ENCODE measurements around the gene ZNF280B. TPM values are rescaled to one million over a fixed set of nuclear protein-coding genes. Genes with fewer than 3 reads are reported as not detected.

The ZNF280B gene
- total RNA-seq, 3 donors from 2014 or later, result 0.33 to 0.64 (median 0.44) TPM

DNA sequence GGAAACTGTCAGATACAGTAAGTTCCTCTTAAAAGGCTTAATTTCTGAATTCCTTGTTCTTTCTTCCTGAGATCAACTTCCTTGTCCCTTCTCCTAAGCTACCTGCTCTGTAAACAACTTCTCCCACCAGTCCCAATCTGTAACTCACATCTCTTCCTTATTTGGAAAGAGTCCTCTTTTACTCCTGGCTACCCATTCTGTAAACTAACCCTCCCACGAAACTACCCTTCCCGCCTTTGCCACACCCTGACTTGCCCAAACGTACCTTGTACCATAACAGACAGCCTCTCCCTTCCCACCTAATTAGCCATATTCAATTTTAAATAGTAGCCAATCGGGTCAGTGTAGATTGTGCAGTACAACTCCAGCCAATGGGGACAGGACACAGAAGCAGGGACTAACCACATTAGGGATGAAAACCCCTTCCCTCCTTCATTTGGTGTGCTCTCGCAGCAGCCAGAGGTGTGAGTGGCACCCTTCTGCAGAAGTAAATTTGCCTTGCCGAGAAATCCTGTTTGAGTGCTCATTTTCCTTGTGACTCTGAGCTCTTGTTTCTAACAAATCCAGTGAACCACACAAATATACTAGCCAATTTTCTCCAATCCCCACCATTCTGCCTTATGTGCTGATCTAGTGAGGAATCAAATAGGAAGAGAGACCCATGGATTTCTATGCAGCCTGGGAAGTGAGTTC, 49.5 kb downstream of the ZNF280B start:
- no peak overlapping the region for H3K27ac ChIP-seq
- H3K27me3 ChIP-seq, result peaks cover 0 to 13% of the 10 kb centered on the region in 2 donors
- no peak overlapping the region for H3K4me3 ChIP-seq
- intact Hi-C loops (cut with DNase I; ENCODE audit: low total_unique reads), result no loop called here
- DNase-seq (ENCODE audit: low spot score in 2 of 2), result no peak
- TF ChIP-seq, protein P1, sequence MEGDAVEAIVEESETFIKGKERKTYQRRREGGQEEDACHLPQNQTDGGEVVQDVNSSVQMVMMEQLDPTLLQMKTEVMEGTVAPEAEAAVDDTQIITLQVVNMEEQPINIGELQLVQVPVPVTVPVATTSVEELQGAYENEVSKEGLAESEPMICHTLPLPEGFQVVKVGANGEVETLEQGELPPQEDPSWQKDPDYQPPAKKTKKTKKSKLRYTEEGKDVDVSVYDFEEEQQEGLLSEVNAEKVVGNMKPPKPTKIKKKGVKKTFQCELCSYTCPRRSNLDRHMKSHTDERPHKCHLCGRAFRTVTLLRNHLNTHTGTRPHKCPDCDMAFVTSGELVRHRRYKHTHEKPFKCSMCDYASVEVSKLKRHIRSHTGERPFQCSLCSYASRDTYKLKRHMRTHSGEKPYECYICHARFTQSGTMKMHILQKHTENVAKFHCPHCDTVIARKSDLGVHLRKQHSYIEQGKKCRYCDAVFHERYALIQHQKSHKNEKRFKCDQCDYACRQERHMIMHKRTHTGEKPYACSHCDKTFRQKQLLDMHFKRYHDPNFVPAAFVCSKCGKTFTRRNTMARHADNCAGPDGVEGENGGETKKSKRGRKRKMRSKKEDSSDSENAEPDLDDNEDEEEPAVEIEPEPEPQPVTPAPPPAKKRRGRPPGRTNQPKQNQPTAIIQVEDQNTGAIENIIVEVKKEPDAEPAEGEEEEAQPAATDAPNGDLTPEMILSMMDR (IDR thresholded peaks at IDR 0.05), result no peak
- no peak for TF ChIP-seq POLR2AphosphoS5 (IDR thresholded peaks at IDR 0.05)
- TF ChIP-seq POLR2A (IDR thresholded peaks at IDR 0.05), result no peak
- H3K9me3 ChIP-seq, result peaks cover 20 to 26% of the 10 kb centered on the region in 2 donors
- no peaks in the 10 kb centered on the region for H3K36me3 ChIP-seq
- no peaks in the 10 kb centered on the region for H3K4me1 ChIP-seq

DNA sequence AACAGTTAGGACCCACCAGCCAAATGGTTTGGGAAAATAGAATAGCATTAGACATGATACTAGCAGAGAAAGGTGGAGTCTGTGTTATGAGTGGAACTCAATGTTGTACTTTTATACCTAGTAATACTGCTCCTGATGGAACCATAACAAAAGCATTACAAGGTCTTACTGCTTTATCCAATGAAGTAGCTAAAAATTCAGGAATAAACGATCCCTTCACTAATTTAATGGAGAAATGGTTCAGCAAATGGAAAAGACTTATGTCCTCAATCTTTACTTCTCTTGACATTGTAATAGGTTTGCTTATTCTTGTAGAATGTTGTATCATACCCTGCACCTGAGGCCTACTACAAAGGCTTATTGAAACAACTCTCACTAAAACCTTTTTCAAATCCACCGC, 50.2 kb downstream of the ZNF280B start:
- Histone ChIP-seq H3K4me1 (no peaks in the 10 kb centered on the region), H3K27me3 (peaks cover 0 to 7% of the 10 kb centered on the region in 2 donors), H3K9me3 (peaks cover 20 to 26% of the 10 kb centered on the region in 2 donors), H3K36me3 (no peaks in the 10 kb centered on the region), H3K27ac (no peak overlapping the region), H3K4me3 (no peak overlapping the region)
- DNase-seq (ENCODE audit: low spot score in 2 of 2), result no peak
- intact Hi-C loops (cut with DNase I; ENCODE audit: low total_unique reads), result no loop called here
- TF ChIP-seq POLR2A (IDR thresholded peaks at IDR 0.05), result no peak
- TF ChIP-seq, protein P1 (IDR thresholded peaks at IDR 0.05), result no peak

DNA sequence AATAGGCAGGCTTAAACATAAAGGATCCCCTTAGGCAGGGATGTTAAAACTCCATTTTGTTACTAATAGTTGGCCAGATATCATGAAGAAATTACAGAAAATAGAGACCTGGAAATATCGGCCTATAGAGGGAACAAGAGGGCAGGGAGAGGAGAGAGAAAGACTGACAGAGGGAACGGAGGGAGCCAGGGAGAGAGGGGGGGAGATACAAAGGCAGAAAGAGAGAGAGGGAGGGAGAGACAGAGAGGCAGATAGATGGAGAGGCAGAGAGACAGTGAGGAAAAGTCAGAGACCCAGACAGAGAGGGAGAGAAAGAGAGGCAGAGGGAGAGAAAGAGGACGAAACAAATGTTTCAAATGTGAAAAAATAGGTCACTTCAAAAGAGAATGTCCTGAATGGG, 53.5 kb downstream of the ZNF280B start:
- Histone ChIP-seq H3K27me3 (peaks cover 0 to 6% of the 10 kb centered on the region in 2 donors), H3K36me3 (no peaks in the 10 kb centered on the region), H3K9me3 (peaks cover 24 to 28% of the 10 kb centered on the region in 2 donors), H3K27ac (no peak overlapping the region), H3K4me3 (no peak overlapping the region), H3K4me1 (no peaks in the 10 kb centered on the region)
- intact Hi-C loops (cut with DNase I; ENCODE audit: low total_unique reads), result no loop called here
- no peak for DNase-seq (ENCODE audit: low spot score in 2 of 2)
- TF ChIP-seq POLR2AphosphoS5 (IDR thresholded peaks at IDR 0.05) (no peak), POLR2A (IDR thresholded peaks at IDR 0.05) (no peak)
- TF ChIP-seq, protein P1 (IDR thresholded peaks at IDR 0.05), result no peak

DNA sequence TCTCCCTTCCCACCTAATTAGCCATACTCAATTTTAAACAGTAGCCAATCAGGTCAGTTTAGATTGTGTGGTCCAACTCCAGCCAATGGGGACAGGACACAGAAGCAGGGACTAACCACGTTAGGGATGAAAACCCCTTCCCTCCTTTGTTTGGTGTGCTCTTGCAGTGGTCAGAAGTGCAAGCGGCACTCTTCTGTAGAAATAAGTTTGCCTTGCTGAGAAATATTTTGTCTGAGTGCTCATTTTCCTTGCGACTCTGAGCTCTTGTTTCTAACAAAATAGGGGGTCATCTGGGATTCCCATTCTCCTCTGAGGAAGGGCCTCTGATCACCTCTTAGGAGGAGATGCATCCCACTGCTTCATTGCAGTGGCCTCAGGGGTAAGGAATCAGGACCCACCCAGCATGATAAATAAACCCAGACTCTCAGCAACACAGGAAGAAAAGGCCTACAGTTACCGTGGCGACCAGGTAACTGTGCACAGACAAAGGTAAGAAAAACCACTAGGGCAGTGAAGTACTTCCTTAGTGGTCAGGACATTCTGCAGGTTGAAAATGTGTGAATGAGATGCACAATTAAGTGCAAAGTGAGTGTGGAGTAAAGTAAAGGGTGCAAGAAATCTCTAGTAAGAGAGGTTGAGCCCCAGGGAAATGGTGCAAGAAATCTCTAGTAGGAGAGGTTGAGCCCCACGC, 55.4 kb downstream of the ZNF280B start:
- TF ChIP-seq POLR2AphosphoS5 (IDR thresholded peaks at IDR 0.05) (no peak), POLR2A (IDR thresholded peaks at IDR 0.05) (no peak)
- TF ChIP-seq, protein P1 (IDR thresholded peaks at IDR 0.05), result no peak
- Histone ChIP-seq H3K27me3 (peaks cover 0 to 6% of the 10 kb centered on the region in 2 donors), H3K36me3 (no peaks in the 10 kb centered on the region), H3K27ac (no peak overlapping the region), H3K4me1 (no peaks in the 10 kb centered on the region), H3K4me3 (no peak overlapping the region), H3K9me3 (peaks cover 8 to 10% of the 10 kb centered on the region in 2 donors)
- no peak for DNase-seq (ENCODE audit: low spot score in 2 of 2)
- intact Hi-C loops (cut with DNase I; ENCODE audit: low total_unique reads), result no loop called here

DNA sequence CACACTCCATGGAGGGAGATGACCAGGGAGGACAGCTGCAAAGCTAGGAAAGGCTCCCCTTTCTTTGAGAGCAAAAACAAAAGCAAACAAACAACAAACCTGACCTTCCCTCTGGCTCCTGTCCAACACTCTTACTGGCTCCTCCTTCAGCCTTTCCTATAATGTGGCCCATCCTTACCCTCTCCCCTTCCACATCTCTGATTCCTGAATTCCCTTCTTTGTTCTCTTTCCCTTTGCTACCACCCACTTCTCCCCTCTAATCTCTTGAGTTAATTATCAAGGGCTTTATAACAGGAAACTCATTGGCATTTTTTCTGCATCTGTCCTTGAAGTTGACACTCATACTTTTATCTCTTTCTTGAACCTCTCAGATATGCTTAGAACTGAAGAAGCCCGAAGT, 56.3 kb downstream of the ZNF280B start:
- Histone ChIP-seq H3K9me3 (peaks cover 8 to 10% of the 10 kb centered on the region in 2 donors), H3K4me1 (no peaks in the 10 kb centered on the region), H3K36me3 (no peaks in the 10 kb centered on the region), H3K4me3 (no peak overlapping the region), H3K27ac (no peak overlapping the region), H3K27me3 (peaks cover 0 to 6% of the 10 kb centered on the region in 2 donors)
- intact Hi-C loops (cut with DNase I; ENCODE audit: low total_unique reads), result no loop called here
- TF ChIP-seq POLR2AphosphoS5 (IDR thresholded peaks at IDR 0.05) (no peak), POLR2A (IDR thresholded peaks at IDR 0.05) (no peak)
- TF ChIP-seq, protein P1 (IDR thresholded peaks at IDR 0.05), result no peak
- DNase-seq (ENCODE audit: low spot score in 2 of 2), result no peak

All from breast epithelium (tissue), 4 donors.